T-cell (primary cell): ENCODE data around the gene ALPL. TPM values are rescaled to one million over a fixed set of nuclear protein-coding genes. Genes with fewer than 3 reads are reported as not detected.
"Not testable (repeated sequence)": the region's sequence is repeated elsewhere in the genome, so short reads cannot be mapped to it uniquely, and the experiment has no call there.

Source experiments
- ATAC-seq, 4 experiments: fragments of 200-7000 bp in 3 of 4; fragments of 150-1000 bp in 1 of 4; cut with Tn5 transposase; replicated peaks in 1 of 4; 1 replicate in 3 of 4; 2 replicates in 1 of 4; pipeline ENCODE4 v1.10.0; 2021; ENCODE audit warnings: moderate library complexity in 3 of 4, mild to moderate bottlenecking in 2 of 4, moderate number of reproducible peaks in 1 of 4
- CTCF ChIA-PET, 2 donors: fragments of 300-600 bp; sonication (Branson Sonifier 250); formaldehyde crosslinking; loops; one replicate each; lab custom pipeline; 2022; ENCODE audit warnings: antibody characterized with exemption in 2 of 2; lab: Charles Lee
- POLR2A ChIA-PET, 2 donors: fragments of 300-600 bp; sonication (Branson Sonifier 250); formaldehyde crosslinking; loops; one replicate each; lab custom pipeline; 2022; ENCODE audit warnings: antibody characterized with exemption in 2 of 2; lab: Charles Lee
- DNase-seq, 35 experiments: peaks; one replicate each; pipeline versions ENCODE4 v3.0.0 to v3.0.0-alpha.2; 2013 to 2023
- H3K27ac ChIP-seq: one replicate; pipeline ENCODE4 v1.5.1; 2013; ENCODE audit warnings: low read length
- H3K27me3 ChIP-seq, 2 experiments: replicated peaks in 1 of 2; 1 replicate in 1 of 2; 2 replicates in 1 of 2; pipeline versions ENCODE4 v1.6.1 to v1.7.0; 2013; ENCODE audit warnings: low read length in 1 of 2, mixed read lengths in 1 of 2; ENCODE audit not compliant: control insufficient read depth in 2 of 2, insufficient read depth in 2 of 2; ENCODE audit errors: extremely low read depth in 1 of 2
- H3K36me3 ChIP-seq, 2 donors: 1 replicate in 1 of 2; 2 replicates in 1 of 2; pipeline versions ENCODE4 v1.6.1 to v1.7.0; 2013; ENCODE audit warnings: low read length in 1 of 2; ENCODE audit not compliant: control insufficient read depth in 2 of 2, insufficient read depth in 1 of 2; ENCODE audit errors: extremely low read depth in 1 of 2
- H3K4me1 ChIP-seq, 2 experiments: 1 replicate in 1 of 2; 2 replicates in 1 of 2; pipeline versions ENCODE4 v1.6.1 to v1.7.0; 2013; ENCODE audit warnings: low read length in 2 of 2, mixed read lengths in 1 of 2; ENCODE audit not compliant: insufficient read depth in 2 of 2, control insufficient read depth in 1 of 2; ENCODE audit errors: extremely low read depth in 1 of 2
- H3K4me3 ChIP-seq, 2 donors: 1 replicate in 1 of 2; 2 replicates in 1 of 2; pipeline versions ENCODE4 v1.5.1 to v1.7.0; 2013; ENCODE audit warnings: mild to moderate bottlenecking in 2 of 2, low read length in 1 of 2, moderate library complexity in 1 of 2; ENCODE audit not compliant: control insufficient read depth in 1 of 2; ENCODE audit errors: extremely low read depth in 1 of 2
- H3K9me3 ChIP-seq: 2 replicates; pipeline ENCODE4 v1.7.0; 2013
- H3K27ac Mint-ChIP-seq, 2 donors: one replicate each; pipeline ENCODE4 v1.8.0; 2020 to 2021; ENCODE audit warnings: mild to moderate bottlenecking in 2 of 2, mixed read lengths in 2 of 2
- H3K27me3 Mint-ChIP-seq, 2 donors: one replicate each; pipeline ENCODE4 v1.8.0; 2021 to 2022; ENCODE audit warnings: mixed read lengths in 2 of 2
- H3K36me3 Mint-ChIP-seq: one replicate; pipeline ENCODE4 v1.8.0; 2021; ENCODE audit warnings: mixed read lengths
- H3K4me1 Mint-ChIP-seq, 3 donors: one replicate each; pipeline ENCODE4 v1.8.0; 2020 to 2022; ENCODE audit warnings: mixed read lengths in 3 of 3, mild to moderate bottlenecking in 1 of 3
- H3K4me3 Mint-ChIP-seq, 3 donors: one replicate each; pipeline ENCODE4 v1.8.0; 2020 to 2022; ENCODE audit warnings: mild to moderate bottlenecking in 3 of 3, mixed read lengths in 3 of 3, moderate library complexity in 3 of 3
- H3K9me3 Mint-ChIP-seq, 3 donors: one replicate each; pipeline ENCODE4 v1.8.0; 2020 to 2022; ENCODE audit warnings: mixed read lengths in 3 of 3
- WGBS: methylation state at CpG from one replicate; pipeline ENCODE4 v1.1.5; 2013; ENCODE audit warnings: missing lambda C conversion rate; ENCODE audit not compliant: insufficient coverage; 5-methylcytosine and 5-hydroxymethylcytosine counted together
- total RNA-seq, 35 experiments: library from RNA in 6 of 35; stranded (reverse) in 6 of 35; fragments of 120-200 nt in 1 of 35; gene quantifications; one replicate each; pipeline versions ENCODE4 v1.2.1 to v1.2.4 and lab custom pipeline; 2013 to 2026

The ALPL gene
- total RNA-seq, 5 donors from 2014 or later (not counting 1 experiment from before 2014, with no cell fraction given) = 0.20 to 0.44 (median 0.41) TPM; not detected in 2

- DNase-seq, H3K36me3 Mint-ChIP-seq, H3K36me3 ChIP-seq, ATAC-seq, H3K27ac ChIP-seq, CTCF ChIA-PET, POLR2A ChIA-PET, H3K27ac Mint-ChIP-seq, H3K27me3 Mint-ChIP-seq, H3K4me1 Mint-ChIP-seq, H3K4me3 ChIP-seq, H3K9me3 Mint-ChIP-seq, H3K4me1 ChIP-seq, H3K4me3 Mint-ChIP-seq, H3K9me3 ChIP-seq: not testable (repeated sequence)
- peaks cover 0 to 12% of the 10 kb centered on the region in 2 experiments for H3K27me3 ChIP-seq
- WGBS = 91% methylated on average over 15 of the region's 15 CpGs
Observed at GRCh38 chr1:21566361-21566760, 57.1 kb downstream of the ALPL start.

- CTCF ChIA-PET = no interaction called here
- H3K4me3 Mint-ChIP-seq = no peak overlapping the region
- Histone ChIP-seq H3K9me3 (no peaks in the 10 kb centered on the region), H3K36me3 (no peaks in the 10 kb centered on the region), H3K4me3 (no peak overlapping the region), H3K27ac (no peak overlapping the region), H3K4me1 (no peaks in the 10 kb centered on the region), H3K27me3 (peaks cover 0 to 10% of the 10 kb centered on the region in 2 experiments)
- no peaks in the 10 kb centered on the region for H3K36me3 Mint-ChIP-seq
- DNase-seq = no peak
- 82% methylated on average over 12 of the region's 24 CpGs for WGBS
- no peaks in the 10 kb centered on the region for H3K4me1 Mint-ChIP-seq
- H3K27me3 Mint-ChIP-seq = no peaks in the 10 kb centered on the region
- no peak for ATAC-seq
- POLR2A ChIA-PET = no interaction called here
- no peak overlapping the region for H3K27ac Mint-ChIP-seq
- H3K9me3 Mint-ChIP-seq = no peaks in the 10 kb centered on the region
Observed at GRCh38 chr1:21567241-21568005, 58.2 kb downstream of the ALPL start.

- Histone ChIP-seq H3K4me3 (no peak overlapping the region), H3K27me3 (peaks cover 0 to 8% of the 10 kb centered on the region in 2 experiments), H3K36me3 (no peaks in the 10 kb centered on the region), H3K27ac (no peak overlapping the region), H3K9me3 (no peaks in the 10 kb centered on the region), H3K4me1 (no peaks in the 10 kb centered on the region)
- H3K27ac Mint-ChIP-seq = no peak overlapping the region
- H3K4me1 Mint-ChIP-seq = no peaks in the 10 kb centered on the region
- WGBS = 76% methylated on average over 13 of the region's 15 CpGs
- no peak for DNase-seq
- H3K4me3 Mint-ChIP-seq = no peak overlapping the region
- ChIA-PET CTCF (interaction anchor here in 1 of 2 donors (0.5 kb wide), 1 partner anchor 48 kb away, joined by 5 read pairs; no protein-coding TSS in a partner anchor), POLR2A (no interaction called here)
- H3K9me3 Mint-ChIP-seq = no peaks in the 10 kb centered on the region
- H3K27me3 Mint-ChIP-seq = no peaks in the 10 kb centered on the region
- no peaks in the 10 kb centered on the region for H3K36me3 Mint-ChIP-seq
- ATAC-seq = no peak
Observed at GRCh38 chr1:21568006-21568746, 59.0 kb downstream of the ALPL start.

- no peaks in the 10 kb centered on the region for H3K4me1 ChIP-seq
- 69% methylated on average over 10 of the region's 10 CpGs for WGBS
- no peak overlapping the region for H3K27ac Mint-ChIP-seq
- H3K9me3 Mint-ChIP-seq = no peaks in the 10 kb centered on the region
- peaks cover 0 to 13% of the 10 kb centered on the region in 2 experiments for H3K27me3 ChIP-seq
- DNase-seq (no peak), ATAC-seq (no peak)
- H3K27ac ChIP-seq = no peak overlapping the region
- POLR2A ChIA-PET = interaction anchor here in 1 of 2 donors (0.6 kb wide), 1 partner anchor 1330 kb away, joined by 3 read pairs; no protein-coding TSS in a partner anchor
- no peaks in the 10 kb centered on the region for H3K36me3 Mint-ChIP-seq
- no peak overlapping the region for H3K4me3 Mint-ChIP-seq
- no peak overlapping the region for H3K4me3 ChIP-seq
- no peaks in the 10 kb centered on the region for H3K4me1 Mint-ChIP-seq
- no peaks in the 10 kb centered on the region for H3K9me3 ChIP-seq
- H3K27me3 Mint-ChIP-seq = peaks cover 0 to 5% of the 10 kb centered on the region in 2 donors
- CTCF ChIA-PET = interaction anchor here in 1 of 2 donors (0.5 kb wide), 1 partner anchor 49 kb away, joined by 5 read pairs; no protein-coding TSS in a partner anchor
- no peaks in the 10 kb centered on the region for H3K36me3 ChIP-seq
Observed at GRCh38 chr1:21568809-21569385, 59.7 kb downstream of the ALPL start.

DNA sequence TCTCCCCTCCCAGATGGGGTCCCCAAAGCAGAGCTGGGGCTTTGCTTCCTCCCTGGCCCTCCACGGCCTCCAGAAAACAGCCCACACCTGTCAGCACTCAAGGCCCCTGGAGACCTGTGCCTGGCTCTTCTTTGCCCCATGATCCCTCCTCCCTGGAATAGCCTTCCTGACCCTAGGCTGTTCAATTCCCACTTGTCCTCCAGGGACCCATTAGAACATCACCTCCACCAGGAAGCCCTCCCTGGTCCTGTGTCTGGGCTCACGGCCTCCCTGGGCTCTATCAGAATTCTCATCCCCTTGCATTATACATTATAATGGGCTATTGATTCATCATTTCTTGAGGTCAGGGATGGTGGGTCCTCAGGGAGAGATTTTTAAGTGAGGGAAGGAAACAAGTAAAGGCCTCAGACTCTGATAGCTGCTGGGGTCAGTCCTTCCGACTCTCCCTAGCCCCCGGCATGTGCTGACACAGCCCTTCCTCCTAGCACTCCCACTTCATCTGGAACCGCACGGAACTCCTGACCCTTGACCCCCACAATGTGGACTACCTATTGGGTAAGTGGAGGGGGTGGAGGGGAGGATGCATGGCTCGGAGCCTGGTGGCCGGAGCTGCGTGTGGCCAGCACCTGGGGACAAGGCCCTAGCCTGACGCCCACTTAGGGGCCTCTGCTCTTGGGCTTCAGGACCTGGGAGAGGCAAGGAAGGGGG, 60.8 kb downstream of the ALPL start:
- H3K9me3 Mint-ChIP-seq = no peaks in the 10 kb centered on the region
- no peak for ATAC-seq
- no peak for DNase-seq
- no peaks in the 10 kb centered on the region for H3K36me3 Mint-ChIP-seq
- Histone ChIP-seq H3K27ac (no peak overlapping the region), H3K4me3 (no peak overlapping the region), H3K9me3 (no peaks in the 10 kb centered on the region), H3K27me3 (peaks cover 0 to 22% of the 10 kb centered on the region in 2 experiments), H3K36me3 (no peaks in the 10 kb centered on the region), H3K4me1 (peaks cover 0 to 3% of the 10 kb centered on the region in 2 experiments)
- no peak overlapping the region for H3K27ac Mint-ChIP-seq
- H3K4me1 Mint-ChIP-seq = no peaks in the 10 kb centered on the region
- CTCF ChIA-PET = no interaction called here
- H3K4me3 Mint-ChIP-seq = no peak overlapping the region
- 85% methylated on average over 5 of the region's 10 CpGs for WGBS
- peaks cover 0 to 11% of the 10 kb centered on the region in 2 donors for H3K27me3 Mint-ChIP-seq
- POLR2A ChIA-PET = interaction anchor here in 1 of 2 donors (0.6 kb wide), 1 partner anchor 1331 kb away, joined by 3 read pairs; no protein-coding TSS in a partner anchor

DNA sequence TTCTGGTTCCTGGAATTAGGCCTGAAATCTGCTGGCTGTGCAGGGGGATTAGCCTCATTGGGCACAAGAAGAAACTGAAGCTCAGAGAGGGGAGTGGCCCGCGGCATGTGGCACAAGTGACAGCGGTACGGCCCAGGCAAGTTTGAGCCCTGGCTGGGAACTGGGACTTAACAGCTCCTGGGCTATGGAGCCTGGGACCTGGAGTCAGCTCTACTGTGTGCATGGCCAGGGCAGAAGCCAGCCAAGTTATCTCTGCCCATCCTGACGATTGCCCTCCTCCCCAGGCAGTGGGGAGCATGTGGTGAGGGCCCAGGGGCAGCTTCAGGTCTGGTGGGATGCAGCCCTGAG, 61.3 kb downstream of the ALPL start:
- ATAC-seq = no peak
- Histone ChIP-seq H3K27me3 (peaks cover 0 to 27% of the 10 kb centered on the region in 2 experiments), H3K4me1 (peaks cover 0 to 3% of the 10 kb centered on the region in 2 experiments), H3K36me3 (no peaks in the 10 kb centered on the region), H3K4me3 (no peak overlapping the region), H3K9me3 (no peaks in the 10 kb centered on the region), H3K27ac (no peak overlapping the region)
- ChIA-PET POLR2A (interaction anchor here in 1 of 2 donors (0.5 kb wide), 1 partner anchor 348 kb away, joined by 7 read pairs; no protein-coding TSS in a partner anchor), CTCF (no interaction called here)
- Mint-ChIP-seq H3K9me3 (no peaks in the 10 kb centered on the region), H3K27ac (no peak overlapping the region), H3K27me3 (peaks cover 0 to 12% of the 10 kb centered on the region in 2 donors), H3K4me3 (no peak overlapping the region), H3K4me1 (no peaks in the 10 kb centered on the region), H3K36me3 (no peaks in the 10 kb centered on the region)
- WGBS = 100% methylated on average over 3 of the region's 5 CpGs
- DNase-seq = no peak
